H9 (cell line): ENCODE results near the gene COQ8B. TPM values are rescaled to one million over a fixed set of nuclear protein-coding genes. Genes with fewer than 3 reads are reported as not detected.

ENCODE experiments used
- DNase-seq: peaks from one replicate; pipeline ENCODE4 v3.0.0-alpha.2; 2017
- H2AFZ ChIP-seq: one replicate; pipeline ENCODE4 v1.6.1; 2013; ENCODE audit warnings: mild to moderate bottlenecking, low read length, control low read depth, moderate library complexity
- H2AK5ac ChIP-seq: 2 replicates; pipeline ENCODE4 v1.6.1; 2013; ENCODE audit warnings: low read length, control low read depth, mixed read lengths; ENCODE audit not compliant: insufficient read length
- H2BK120ac ChIP-seq: one replicate; pipeline ENCODE4 v1.6.1; 2013; ENCODE audit warnings: low read depth, mild to moderate bottlenecking, low read length, control low read depth, inconsistent platforms; ENCODE audit not compliant: poor library complexity, severe bottlenecking
- H2BK12ac ChIP-seq: 2 replicates; pipeline ENCODE4 v1.6.1; 2013; ENCODE audit warnings: low read length, control low read depth, mixed read lengths, low read depth; ENCODE audit not compliant: insufficient read length
- H2BK15ac ChIP-seq: 2 replicates; pipeline ENCODE4 v1.6.1; 2013; ENCODE audit warnings: low read depth, low read length, control low read depth
- H2BK20ac ChIP-seq: one replicate; pipeline ENCODE4 v1.6.1; 2013; ENCODE audit warnings: low read depth, mild to moderate bottlenecking, low read length, control low read depth, inconsistent platforms; ENCODE audit not compliant: poor library complexity, severe bottlenecking
- H2BK5ac ChIP-seq: 2 replicates; pipeline ENCODE4 v1.6.1; 2013; ENCODE audit warnings: low read length, control low read depth, mixed read lengths; ENCODE audit not compliant: insufficient read length
- H3K14ac ChIP-seq: 2 replicates; pipeline ENCODE4 v1.6.1; 2013; ENCODE audit warnings: low read length, control low read depth; ENCODE audit not compliant: insufficient read depth
- H3K18ac ChIP-seq: 2 replicates; pipeline ENCODE4 v1.6.1; 2013; ENCODE audit warnings: low read depth, mild to moderate bottlenecking, mixed read lengths, low read length, control low read depth; ENCODE audit not compliant: insufficient read length
- H3K23ac ChIP-seq: 2 replicates; pipeline ENCODE4 v1.6.1; 2013; ENCODE audit warnings: low read length, control low read depth, mixed read lengths, low read depth; ENCODE audit not compliant: insufficient read length
- H3K23me2 ChIP-seq: 2 replicates; pipeline ENCODE4 v1.6.1; 2013; ENCODE audit warnings: low read depth, mild to moderate bottlenecking, mixed read lengths, low read length, control low read depth; ENCODE audit not compliant: insufficient read length, poor library complexity, severe bottlenecking
- H3K27ac ChIP-seq: 2 replicates; pipeline ENCODE4 v1.5.1; 2013; ENCODE audit warnings: low read length, control low read depth, mixed read lengths, low read depth; ENCODE audit not compliant: insufficient read length
- H3K27me3 ChIP-seq: 2 replicates; pipeline ENCODE4 v1.6.1; 2013; ENCODE audit warnings: low read length, control low read depth, inconsistent platforms; ENCODE audit not compliant: insufficient read depth
- H3K4ac ChIP-seq: 2 replicates; pipeline ENCODE4 v1.6.1; 2013; ENCODE audit warnings: low read depth, mild to moderate bottlenecking, control low read depth, inconsistent platforms, low read length, moderate library complexity
- H3K4me1 ChIP-seq: 2 replicates; pipeline ENCODE4 v1.6.1; 2013; ENCODE audit warnings: low read length, control low read depth, inconsistent platforms; ENCODE audit not compliant: insufficient read depth
- H3K4me2 ChIP-seq: 2 replicates; pipeline ENCODE4 v1.6.1; 2013; ENCODE audit warnings: low read length, control low read depth, mixed read lengths; ENCODE audit not compliant: insufficient read length, insufficient read depth
- H3K56ac ChIP-seq: 2 replicates; pipeline ENCODE4 v1.6.1; 2013; ENCODE audit warnings: low read depth, mild to moderate bottlenecking, mixed read lengths, low read length, control low read depth; ENCODE audit not compliant: insufficient read length
- H3K79me1 ChIP-seq: 2 replicates; pipeline ENCODE4 v1.6.1; 2013; ENCODE audit warnings: low read depth, mild to moderate bottlenecking, moderate library complexity, low read length, control low read depth, inconsistent platforms; ENCODE audit not compliant: insufficient read depth, poor library complexity, severe bottlenecking
- H3K79me2 ChIP-seq: 2 replicates; pipeline ENCODE4 v1.6.1; 2013; ENCODE audit warnings: low read length, control low read depth, inconsistent platforms; ENCODE audit not compliant: insufficient read depth
- H3K9ac ChIP-seq: 2 replicates; pipeline ENCODE4 v1.6.1; 2013; ENCODE audit warnings: low read length, control low read depth, mixed read lengths; ENCODE audit not compliant: insufficient read length; ENCODE audit errors: extremely low read depth
- H3K9me3 ChIP-seq: one replicate; pipeline ENCODE4 v1.6.1; 2013; ENCODE audit warnings: low read depth, low read length, inconsistent platforms; ENCODE audit not compliant: control insufficient read depth
- H3T11ph ChIP-seq: one replicate; pipeline ENCODE4 v1.6.1; 2013; ENCODE audit warnings: mild to moderate bottlenecking, low read length, control low read depth, inconsistent platforms
- H4K20me1 ChIP-seq: one replicate; pipeline ENCODE4 v1.6.1; 2013; ENCODE audit not compliant: control insufficient read depth, insufficient read length, insufficient read depth
- H4K5ac ChIP-seq: 2 replicates; pipeline ENCODE4 v1.6.1; 2013; ENCODE audit warnings: low read depth, mild to moderate bottlenecking, mixed read lengths, low read length, control low read depth; ENCODE audit not compliant: insufficient read length
- H4K8ac ChIP-seq: replicated peaks from 2 replicates; pipeline ENCODE4 v1.6.1; 2013; ENCODE audit warnings: low read length, control low read depth, mixed read lengths, low read depth; ENCODE audit not compliant: insufficient read length
- H4K91ac ChIP-seq: 2 replicates; pipeline ENCODE4 v1.6.1; 2013; ENCODE audit warnings: low read depth, mild to moderate bottlenecking, moderate library complexity, mixed read lengths, low read length, control low read depth; ENCODE audit not compliant: insufficient read length
- H3K27ac Mint-ChIP-seq, 3 experiments: 2 replicates in 2 of 3; 3 replicates in 1 of 3; pipeline ENCODE4 v1.8.0; 2020 to 2021; ENCODE audit warnings: mixed read lengths in 3 of 3, mild to moderate bottlenecking in 1 of 3, moderate library complexity in 1 of 3
- H3K27me3 Mint-ChIP-seq: 2 replicates; pipeline ENCODE4 v1.8.0; 2021; ENCODE audit warnings: low read depth, mild to moderate bottlenecking, moderate library complexity, mixed read lengths
- H3K36me3 Mint-ChIP-seq, 3 experiments: 2 replicates in 2 of 3; 3 replicates in 1 of 3; pipeline ENCODE4 v1.8.0; 2020 to 2021; ENCODE audit warnings: low read depth in 3 of 3, mixed read lengths in 3 of 3; ENCODE audit not compliant: insufficient read depth in 1 of 3
- H3K4me1 Mint-ChIP-seq, 2 experiments: 2 replicates each; pipeline ENCODE4 v1.8.0; 2020; ENCODE audit warnings: mixed read lengths in 2 of 2
- H3K4me3 Mint-ChIP-seq, 2 experiments: 2 replicates in 1 of 2; 3 replicates in 1 of 2; pipeline ENCODE4 v1.8.0; 2020 to 2021; ENCODE audit warnings: mild to moderate bottlenecking in 2 of 2, mixed read lengths in 2 of 2, moderate library complexity in 1 of 2
- H3K9me3 Mint-ChIP-seq, 2 experiments: 2 replicates in 1 of 2; 3 replicates in 1 of 2; pipeline ENCODE4 v1.8.0; 2020; ENCODE audit warnings: mild to moderate bottlenecking in 2 of 2, mixed read lengths in 2 of 2, moderate library complexity in 1 of 2
- CTCF ChIP-seq: fragments of 200-600 bp; sonication (generic); conservative IDR thresholded peaks from 3 replicates; pipeline ENCODE4 v1.8.0; 2021; ENCODE audit warnings: antibody characterized with exemption, mild to moderate bottlenecking
- WGBS: extraction: QIAGEN DNeasy Blood & Tissue Kit; methylation state at CpG from one replicate; pipeline ENCODE4 v1.1.7; 2013; ENCODE audit warnings: missing lambda C conversion rate, low lambda C conversion rate, mixed read lengths; ENCODE audit not compliant: insufficient read length; ENCODE audit errors: extremely low coverage; 5-methylcytosine and 5-hydroxymethylcytosine counted together
- total RNA-seq: library from RNA; stranded (reverse); gene quantifications from 2 replicates; pipeline ENCODE4 v1.2.1, GENCODE V29; 2021

The COQ8B gene
- total RNA-seq, 1 experiment from 2014 or later = 40.5 TPM

GRCh38 chr19:40686882-40687524 is 29.7 kb downstream of the COQ8B start:
- Histone ChIP-seq H3K4me2 (no peak overlapping the region), H3K23ac (no peak overlapping the region), H3K27ac (no peak overlapping the region), H4K8ac (no peak overlapping the region), H3K14ac (no peak overlapping the region), H4K91ac (no peak overlapping the region), H3K27me3 (no peaks in the 10 kb centered on the region), H3K4me1 (no peaks in the 10 kb centered on the region), H3K79me1 (no peaks in the 10 kb centered on the region), H3K9me3 (no peaks in the 10 kb centered on the region), H2AK5ac (no peak overlapping the region), H3K18ac (no peak overlapping the region), H2AFZ (no peak overlapping the region), H3K4ac (no peak overlapping the region), H3K9ac (no peak overlapping the region), H2BK120ac (no peak overlapping the region), H3K56ac (no peak overlapping the region), H2BK15ac (no peak overlapping the region), H2BK12ac (no peak overlapping the region), H4K5ac (no peak overlapping the region), H3T11ph (no peak overlapping the region), H3K23me2 (peaks cover 15% of the 10 kb centered on the region), H2BK5ac (no peak overlapping the region), H4K20me1 (peaks cover 9% of the 10 kb centered on the region), H2BK20ac (no peak overlapping the region), H3K79me2 (no peaks in the 10 kb centered on the region)
- Mint-ChIP-seq H3K27me3 (no peaks in the 10 kb centered on the region; the same call in 1 of the 2 replicates), H3K27ac (no peak overlapping the region), H3K9me3 (no peaks in the 10 kb centered on the region), H3K36me3 (peaks cover 24 to 36% (median 33%) of the 10 kb centered on the region in 3 experiments; a peak in 6 of 7 replicates), H3K4me3 (no peak overlapping the region), H3K4me1 (peaks cover 4 to 5% of the 10 kb centered on the region in 2 experiments)
- no peak for DNase-seq
- TF ChIP-seq CTCF = no peak
- no CpG with 5 or more reads among the region's 14 CpGs for WGBS
